Stimulated activated naive CD8-positive, alpha-beta T cell treated with anti-CD3 and anti-CD28 coated beads, Interleukin-15, amount 100 ng/mL, for 72 hours (primary cell): Measurements from ENCODE around the gene PARM1.

ENCODE experiments used
- ATAC-seq: fragments of 150-1000 bp; cut with Tn5 transposase; 2 replicates; pipeline ENCODE4 v1.10.0; 2021; ENCODE audit warnings: mild to moderate bottlenecking, moderate library complexity
- DNase-seq, 2 donors: peaks; one replicate each; pipeline ENCODE4 v3.0.0; 2021 to 2022
- H3K27ac Mint-ChIP-seq, 2 donors: one replicate each; pipeline ENCODE4 v1.8.0; 2022; ENCODE audit warnings: mild to moderate bottlenecking in 2 of 2, mixed read lengths in 2 of 2, moderate library complexity in 2 of 2
- H3K27me3 Mint-ChIP-seq: one replicate; pipeline ENCODE4 v1.8.0; 2022; ENCODE audit warnings: mixed read lengths
- H3K4me1 Mint-ChIP-seq: one replicate; pipeline ENCODE4 v1.8.0; 2022; ENCODE audit warnings: mild to moderate bottlenecking, mixed read lengths
- H3K4me3 Mint-ChIP-seq, 2 donors: one replicate each; pipeline ENCODE4 v1.8.0; 2022; ENCODE audit warnings: mild to moderate bottlenecking in 2 of 2, mixed read lengths in 2 of 2, moderate library complexity in 1 of 2
- H3K9me3 Mint-ChIP-seq, 2 donors: one replicate each; pipeline ENCODE4 v1.8.0; 2022; ENCODE audit warnings: mixed read lengths in 2 of 2

PARM1 gene

DNA sequence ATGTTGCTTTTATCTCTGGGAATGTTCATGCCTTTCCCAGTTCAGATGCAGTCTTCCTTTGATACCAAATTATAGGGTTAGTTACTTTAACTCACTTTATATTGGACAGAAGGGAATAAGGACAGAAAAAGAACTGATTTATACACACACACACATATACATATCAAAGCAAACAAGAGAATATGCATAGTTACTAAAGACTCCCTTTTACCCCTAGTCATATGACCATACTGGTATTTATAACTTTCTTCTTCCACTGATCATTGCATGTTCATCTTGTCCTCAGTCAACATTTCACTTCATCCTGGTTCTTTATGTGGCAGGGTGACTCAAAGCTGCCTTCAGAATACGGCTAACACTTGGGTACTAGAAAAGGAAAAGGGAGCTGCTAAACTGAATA is 120.4 kb downstream of the PARM1 start:
- Mint-ChIP-seq H3K27me3 (no peaks in the 10 kb centered on the region), H3K27ac (no peak overlapping the region), H3K4me1 (no peaks in the 10 kb centered on the region), H3K9me3 (no peaks in the 10 kb centered on the region), H3K4me3 (no peak overlapping the region)
- ATAC-seq = no peak
- DNase-seq = no peak

DNA sequence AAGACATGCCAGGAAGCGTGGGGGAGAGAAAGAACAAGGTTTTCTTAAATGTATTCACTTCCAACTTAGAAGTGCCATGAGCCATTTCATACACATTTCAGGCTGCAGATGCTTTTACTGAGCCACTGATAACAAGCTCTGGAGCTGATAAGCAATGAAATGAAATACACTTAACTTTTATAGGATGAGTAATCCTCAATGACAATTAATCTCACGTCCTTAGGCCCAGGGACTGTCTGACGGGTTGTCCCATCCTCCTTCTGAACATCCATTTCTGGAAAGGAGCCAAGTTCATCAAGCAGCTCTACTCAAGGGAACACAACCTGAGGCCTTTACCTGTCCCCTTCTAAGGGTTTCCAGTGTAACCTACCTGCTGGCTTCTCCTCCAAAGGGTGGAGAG is 121.2 kb downstream of the PARM1 start:
- Mint-ChIP-seq H3K4me1 (no peaks in the 10 kb centered on the region), H3K27ac (no peak overlapping the region), H3K4me3 (no peak overlapping the region), H3K9me3 (no peaks in the 10 kb centered on the region), H3K27me3 (no peaks in the 10 kb centered on the region)
- DNase-seq = no peak
- no peak for ATAC-seq

DNA sequence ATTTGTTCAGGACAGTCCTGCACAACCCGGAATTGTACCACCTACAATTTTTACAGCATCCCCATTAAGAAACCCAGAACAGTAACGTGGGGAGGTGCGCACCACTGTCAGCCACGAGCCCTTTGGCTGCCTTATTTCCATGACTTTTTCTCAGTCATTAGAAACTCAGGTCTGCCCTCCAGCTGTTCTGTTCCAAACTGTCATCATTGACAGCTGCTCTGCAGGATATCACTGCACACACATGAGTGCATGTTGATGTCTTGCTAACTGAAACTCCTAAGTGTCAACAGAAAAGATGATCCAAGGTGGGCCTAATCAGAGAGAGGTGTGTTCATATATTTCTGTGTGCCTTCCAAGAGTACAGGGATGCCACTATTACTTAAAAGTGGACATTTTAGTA is 123.4 kb downstream of the PARM1 start:
- Mint-ChIP-seq H3K4me1 (no peaks in the 10 kb centered on the region), H3K4me3 (no peak overlapping the region), H3K27me3 (no peaks in the 10 kb centered on the region), H3K27ac (no peak overlapping the region), H3K9me3 (no peaks in the 10 kb centered on the region)
- no peak for ATAC-seq
- DNase-seq = no peak

GRCh38 chr4:75057369-75057768 is 124.5 kb downstream of the PARM1 start:
- Mint-ChIP-seq H3K9me3 (no peaks in the 10 kb centered on the region), H3K27me3 (no peaks in the 10 kb centered on the region), H3K27ac (no peak overlapping the region), H3K4me3 (no peak overlapping the region), H3K4me1 (no peaks in the 10 kb centered on the region)
- DNase-seq = no peak
- no peak for ATAC-seq

GRCh38 chr4:75058486-75058885 is 125.6 kb downstream of the PARM1 start:
- Mint-ChIP-seq H3K4me1 (no peaks in the 10 kb centered on the region), H3K9me3 (no peaks in the 10 kb centered on the region), H3K4me3 (no peak overlapping the region), H3K27me3 (no peaks in the 10 kb centered on the region), H3K27ac (no peak overlapping the region)
- no peak for DNase-seq
- no peak for ATAC-seq

DNA sequence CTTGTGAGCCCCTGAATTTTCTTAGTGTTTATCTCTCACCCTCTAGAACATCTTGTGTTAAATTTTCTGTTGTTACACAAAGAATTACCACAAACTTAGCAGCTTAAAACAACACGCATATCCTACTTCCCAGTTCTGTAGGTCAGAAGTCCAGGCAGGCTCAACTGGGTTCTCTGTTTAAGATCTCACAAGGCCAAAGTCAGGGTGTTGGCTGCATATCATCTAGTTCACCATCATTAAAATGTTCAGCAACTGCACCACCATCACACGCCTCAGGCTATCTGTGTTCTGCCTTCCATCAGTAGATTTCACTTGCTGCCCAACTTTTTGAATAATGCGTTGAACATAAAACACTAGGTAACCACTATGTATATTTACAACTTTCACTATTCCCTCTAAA is 130.5 kb downstream of the PARM1 start:
- Mint-ChIP-seq H3K4me3 (no peak overlapping the region), H3K27me3 (no peaks in the 10 kb centered on the region), H3K27ac (no peak overlapping the region), H3K9me3 (no peaks in the 10 kb centered on the region), H3K4me1 (no peaks in the 10 kb centered on the region)
- ATAC-seq = no peak
- DNase-seq = no peak

GRCh38 chr4:75065909-75066308 is 133.0 kb downstream of the PARM1 start:
- ATAC-seq (no peak), DNase-seq (no peak)
- no peaks in the 10 kb centered on the region for H3K4me1 Mint-ChIP-seq
- no peaks in the 10 kb centered on the region for H3K27me3 Mint-ChIP-seq
- H3K9me3 Mint-ChIP-seq = no peaks in the 10 kb centered on the region
- no peak overlapping the region for H3K27ac Mint-ChIP-seq
- H3K4me3 Mint-ChIP-seq = no peak overlapping the region

DNA sequence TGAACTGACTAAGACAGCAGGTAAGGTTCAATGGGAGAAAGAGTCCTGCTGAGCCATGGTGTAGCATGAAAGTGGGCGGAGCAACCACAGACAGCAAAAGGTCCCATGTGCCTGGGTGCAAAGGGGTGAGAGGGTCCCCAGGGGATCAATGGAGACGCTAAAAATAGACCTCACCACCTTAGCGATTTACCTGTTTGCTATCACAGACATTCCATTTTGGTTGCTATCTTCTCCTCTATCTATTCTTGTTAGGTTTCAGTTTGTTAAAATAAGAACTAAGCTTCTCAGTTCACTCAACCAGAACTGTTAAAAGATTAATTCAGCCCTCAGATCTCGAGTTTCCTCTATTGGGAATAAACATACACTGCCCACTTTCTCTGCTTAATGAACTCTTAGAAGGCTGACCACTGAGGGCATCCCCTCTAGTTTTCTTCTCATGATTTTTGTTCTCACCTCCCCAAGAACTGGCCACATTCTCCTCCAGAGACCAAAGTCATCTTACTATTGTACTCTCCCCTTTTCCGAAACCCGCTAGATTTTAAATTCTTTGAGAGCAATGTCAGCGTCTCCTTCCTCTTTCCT is 136.7 kb downstream of the PARM1 start:
- Mint-ChIP-seq H3K4me1 (no peaks in the 10 kb centered on the region), H3K9me3 (peaks cover 0 to under 1% of the 10 kb centered on the region in 2 donors), H3K4me3 (no peak overlapping the region), H3K27me3 (no peaks in the 10 kb centered on the region), H3K27ac (no peak overlapping the region)
- no peak for DNase-seq
- ATAC-seq = no peak

DNA sequence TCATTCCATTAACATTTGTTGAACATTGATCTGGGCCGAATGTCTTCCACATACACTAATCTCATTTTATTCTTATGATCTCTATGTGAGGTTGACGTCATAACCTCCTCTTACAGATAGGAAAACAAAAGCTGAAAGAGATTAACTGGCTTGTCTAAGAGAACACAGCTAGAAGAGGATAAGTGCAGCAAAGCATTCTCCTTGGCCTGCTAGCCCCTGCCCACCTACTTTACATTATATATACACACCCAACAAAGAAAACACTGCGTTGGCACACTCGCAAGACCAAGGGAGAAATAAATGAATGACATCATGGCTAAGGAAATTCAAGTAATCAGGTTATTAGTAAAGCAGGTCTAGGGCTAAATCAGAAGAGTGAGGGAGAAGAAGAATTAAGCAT is 138.4 kb downstream of the PARM1 start:
- Mint-ChIP-seq H3K4me1 (no peaks in the 10 kb centered on the region), H3K9me3 (peaks cover 0 to 5% of the 10 kb centered on the region in 2 donors), H3K27me3 (no peaks in the 10 kb centered on the region), H3K4me3 (no peak overlapping the region), H3K27ac (no peak overlapping the region)
- no peak for DNase-seq
- no peak for ATAC-seq

- DNase-seq (no peak), ATAC-seq (no peak)
- no peaks in the 10 kb centered on the region for H3K27me3 Mint-ChIP-seq
- no peaks in the 10 kb centered on the region for H3K9me3 Mint-ChIP-seq
- no peaks in the 10 kb centered on the region for H3K4me1 Mint-ChIP-seq
- no peak overlapping the region for H3K27ac Mint-ChIP-seq
- H3K4me3 Mint-ChIP-seq = no peak overlapping the region
Measured at GRCh38 chr4:75080888-75081287, 148.0 kb downstream of the PARM1 start.

- H3K4me1 Mint-ChIP-seq = no peaks in the 10 kb centered on the region
- no peaks in the 10 kb centered on the region for H3K9me3 Mint-ChIP-seq
- H3K27me3 Mint-ChIP-seq = no peaks in the 10 kb centered on the region
- H3K4me3 Mint-ChIP-seq = no peak overlapping the region
- DNase-seq (no peak), ATAC-seq (no peak)
- H3K27ac Mint-ChIP-seq = no peak overlapping the region
Measured at GRCh38 chr4:75081561-75081960, 148.6 kb downstream of the PARM1 start.

- Mint-ChIP-seq H3K9me3 (peaks cover 9 to 10% of the 10 kb centered on the region in 2 donors), H3K27me3 (no peaks in the 10 kb centered on the region), H3K4me3 (no peak overlapping the region), H3K27ac (no peak overlapping the region), H3K4me1 (no peaks in the 10 kb centered on the region)
- ATAC-seq (no peak), DNase-seq (no peak)
Measured at GRCh38 chr4:75087416-75087815, 154.5 kb downstream of the PARM1 start.

DNA sequence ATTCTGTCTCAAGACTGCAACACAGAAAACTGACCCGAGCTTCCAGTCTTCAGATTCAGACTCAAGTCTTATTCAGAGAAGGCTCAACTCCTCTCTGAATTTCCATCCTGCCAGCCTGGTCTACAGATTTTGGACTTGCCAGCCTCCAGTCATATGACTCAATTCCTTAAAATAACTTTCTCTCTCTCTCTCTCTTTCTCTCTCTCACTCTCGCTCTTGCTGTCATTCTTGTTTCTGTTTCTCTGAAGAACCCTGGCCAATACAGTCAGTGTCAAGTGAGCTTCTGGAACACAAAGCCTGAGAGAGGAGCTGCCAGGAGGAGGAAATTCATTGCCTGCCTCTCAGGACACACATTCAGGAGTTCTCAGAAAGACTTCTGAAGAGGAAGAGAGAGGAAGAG is 154.9 kb downstream of the PARM1 start:
- no peak for ATAC-seq
- no peak for DNase-seq
- H3K4me3 Mint-ChIP-seq = no peak overlapping the region
- H3K27me3 Mint-ChIP-seq = no peaks in the 10 kb centered on the region
- no peak overlapping the region for H3K27ac Mint-ChIP-seq
- no peaks in the 10 kb centered on the region for H3K4me1 Mint-ChIP-seq
- peaks cover 9 to 14% of the 10 kb centered on the region in 2 donors for H3K9me3 Mint-ChIP-seq

DNA sequence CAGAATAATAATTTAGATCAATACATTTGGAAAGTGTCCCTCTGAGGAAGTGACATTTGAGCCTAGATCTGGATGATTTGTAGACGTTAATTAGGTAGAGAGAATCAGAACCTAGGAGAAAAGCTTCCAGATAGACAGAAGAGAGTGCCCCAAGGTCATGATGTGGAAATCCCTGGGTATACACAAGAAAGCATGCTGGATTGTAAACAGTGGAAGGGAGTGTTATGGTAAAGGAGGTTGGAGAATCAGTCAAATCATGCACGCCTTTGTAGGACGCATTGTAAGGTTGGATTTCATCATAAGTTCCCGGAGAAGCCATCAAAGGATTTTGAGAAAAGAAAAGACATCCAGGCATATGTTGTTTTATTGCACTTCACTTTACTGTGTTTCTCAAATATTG is 156.3 kb downstream of the PARM1 start:
- no peak overlapping the region for H3K4me3 Mint-ChIP-seq
- ATAC-seq = no peak
- no peak for DNase-seq
- peaks cover 9 to 14% of the 10 kb centered on the region in 2 donors for H3K9me3 Mint-ChIP-seq
- no peaks in the 10 kb centered on the region for H3K4me1 Mint-ChIP-seq
- no peak overlapping the region for H3K27ac Mint-ChIP-seq
- H3K27me3 Mint-ChIP-seq = no peaks in the 10 kb centered on the region

DNA sequence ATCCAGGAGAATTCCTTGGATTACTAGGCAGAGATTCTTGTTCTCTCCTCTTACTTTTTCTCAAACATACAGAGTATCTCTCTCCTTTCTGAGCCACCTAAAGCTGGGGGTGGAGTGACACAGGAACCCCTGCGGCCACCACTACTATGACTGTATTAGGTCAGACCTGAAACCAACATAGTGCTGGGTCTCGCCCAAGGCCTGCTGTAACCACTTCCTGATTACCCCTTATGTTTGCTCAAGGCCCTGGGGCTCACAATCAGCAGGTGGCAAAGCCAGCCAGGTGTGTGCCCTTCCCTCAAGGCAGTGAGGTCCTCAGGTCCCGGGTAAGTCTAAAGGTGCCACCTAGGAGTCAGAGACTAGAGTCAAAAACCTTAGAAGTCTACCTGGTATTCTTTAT is 166.4 kb downstream of the PARM1 start:
- Mint-ChIP-seq H3K4me3 (no peak overlapping the region), H3K27me3 (no peaks in the 10 kb centered on the region), H3K27ac (no peak overlapping the region), H3K9me3 (peaks cover 12 to 31% of the 10 kb centered on the region in 2 donors), H3K4me1 (no peaks in the 10 kb centered on the region)
- ATAC-seq (no peak), DNase-seq (no peak)
